Body of pancreas (tissue), 4 donors: Measurements from ENCODE around the gene GJB3.

Source experiments
- CTCF ChIP-seq, 7 experiments: fragments of 450-650 bp in 4 of 7; fragments of 200-600 bp in 3 of 7; sonication (generic) in 3 of 7; IDR thresholded peaks; one replicate each; pipeline ENCODE4 v1.5.1; 2016 to 2019; ENCODE audit warnings: antibody characterized with exemption in 7 of 7
- POLR2A ChIP-seq, 3 donors: fragments of 450-650 bp; IDR thresholded peaks; one replicate each; pipeline ENCODE4 v1.6.1; 2016; ENCODE audit warnings: antibody characterized with exemption in 3 of 3, mild to moderate bottlenecking in 2 of 3

GRCh38 chr1:34831721-34832246 lies 50.8 kb downstream of the GJB3 start:
- TF ChIP-seq CTCF (IDR thresholded peaks at IDR 0.05) (no peak), POLR2A (IDR thresholded peaks at IDR 0.05) (no peak)
